GM18507 (cell line): ENCODE results near the gene STK35.
"Not testable (repeated sequence)": the region's sequence is repeated elsewhere in the genome, so short reads cannot be mapped to it uniquely, and the experiment has no call there.

Experiments
- DNase-seq: peaks from one replicate; pipeline ENCODE4 v3.0.0; 2011; ENCODE audit warnings: low read depth; ENCODE audit not compliant: insufficient read length; ENCODE audit errors: extremely low spot score
- FAIRE-seq: peaks from 2 replicates; lab custom pipeline; 2011; peaks lifted over from hg19 to GRCh38; lab: Jason Lieb, UNC

STK35 gene

DNA sequence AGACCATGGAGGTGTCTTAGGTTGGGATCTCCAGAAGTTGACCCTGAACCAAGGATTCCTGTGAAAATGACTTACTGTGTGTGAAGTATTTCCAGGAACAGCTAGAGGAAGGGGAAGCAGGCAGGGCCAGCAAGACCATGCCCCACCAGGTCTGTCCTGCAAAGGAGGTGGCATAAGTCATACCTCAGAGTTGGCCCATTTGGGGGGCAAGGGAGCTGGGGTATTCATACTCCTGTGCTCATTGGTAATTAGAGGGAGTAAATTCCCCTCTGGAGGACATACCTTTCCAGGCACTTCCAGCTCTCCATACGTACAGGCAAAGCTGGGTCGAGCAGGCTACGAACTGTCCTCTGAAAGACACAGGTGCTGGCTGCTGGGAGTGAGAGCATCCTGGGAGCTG lies 72.4 kb downstream of the STK35 start:
- DNase-seq (no peak), FAIRE-seq (no peak)

- DNase-seq (no peak), FAIRE-seq (no peak)
Measured at GRCh38 chr20:2176946-2177345, 75.3 kb downstream of the STK35 start.

DNA sequence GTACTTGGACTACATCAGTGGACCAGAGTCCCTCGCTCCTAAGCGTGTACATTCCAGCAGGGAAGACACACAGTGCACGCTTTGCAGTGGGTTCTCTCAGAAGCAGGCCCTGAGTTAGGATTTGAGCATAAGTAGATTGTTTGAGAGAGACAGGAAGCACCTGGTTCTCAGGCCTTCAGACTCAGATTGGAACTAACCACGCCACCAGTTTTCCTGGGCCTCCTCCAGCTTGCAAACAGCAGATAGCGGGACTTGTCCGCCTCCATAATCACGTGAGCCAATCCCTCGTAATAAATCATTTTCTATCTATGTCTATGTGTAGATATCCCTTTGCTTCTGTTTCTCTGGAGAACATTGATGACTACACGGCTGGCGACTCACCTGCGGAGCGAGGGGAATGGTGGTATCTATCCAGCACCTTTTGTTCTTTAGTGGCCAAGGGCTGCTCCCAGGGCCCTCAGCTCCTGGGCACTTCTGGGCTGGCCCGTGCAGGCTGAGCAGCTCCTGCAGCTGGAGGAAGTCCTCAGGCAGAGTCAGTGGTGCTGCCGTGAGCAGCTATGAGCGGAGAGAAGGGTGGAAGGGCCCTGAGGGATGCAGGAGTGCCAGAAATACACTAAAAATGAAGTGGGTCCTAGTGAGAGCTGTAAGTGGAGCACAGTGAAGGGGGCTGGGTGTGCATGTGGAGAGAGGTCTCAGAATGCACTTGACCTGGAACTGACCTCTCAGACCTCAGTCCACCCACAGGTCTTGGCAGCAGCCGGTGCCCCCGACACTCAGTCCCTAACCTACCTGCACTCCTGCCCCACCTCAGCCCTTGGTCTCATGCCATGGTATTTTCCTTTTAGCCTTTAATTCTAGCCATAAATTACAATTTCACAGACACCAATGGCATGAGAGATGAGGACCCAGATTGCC lies 76.9 kb downstream of the STK35 start:
- no peak for DNase-seq
- no peak for FAIRE-seq

- FAIRE-seq (no peak), DNase-seq (no peak)
Measured at GRCh38 chr20:2179233-2179580, 77.6 kb downstream of the STK35 start.

DNA sequence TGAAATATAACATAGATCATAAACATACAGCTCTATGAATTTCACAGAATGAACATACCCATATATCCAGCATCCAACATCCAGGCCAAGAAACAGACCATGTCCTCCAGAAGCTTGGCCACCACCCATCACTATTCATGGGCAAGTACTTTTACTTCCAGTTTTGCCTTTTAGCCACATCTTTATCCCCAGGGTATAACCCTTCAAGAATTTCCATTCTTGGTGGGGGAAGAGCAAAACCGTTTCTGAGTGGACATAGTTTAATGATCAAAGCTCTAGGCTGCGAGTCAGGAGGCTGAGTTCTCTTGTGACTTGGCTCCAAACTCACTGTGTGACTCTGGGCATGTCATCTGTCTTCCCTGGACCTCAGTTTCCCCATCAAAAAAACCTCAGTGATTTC lies 78.3 kb downstream of the STK35 start:
- DNase-seq (no peak), FAIRE-seq (no peak)

DNA sequence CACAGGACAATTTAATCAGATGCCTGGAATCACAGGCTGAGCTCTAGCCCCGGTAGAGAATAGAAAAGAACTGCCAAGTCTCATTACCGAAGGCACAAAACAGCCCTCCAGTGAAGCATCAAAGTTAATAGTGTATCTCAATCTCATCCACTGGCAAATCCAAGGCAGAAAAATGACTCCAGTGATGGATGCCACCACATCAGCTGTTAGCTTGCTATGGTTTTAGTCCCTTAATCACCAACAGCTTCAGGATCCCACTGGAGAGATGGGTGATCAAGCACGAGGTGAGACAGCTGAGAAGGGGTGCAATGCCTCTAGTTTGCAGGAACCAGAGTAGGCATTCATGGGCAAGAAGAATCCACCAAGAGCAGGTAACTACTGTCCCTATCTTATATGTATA lies 81.8 kb downstream of the STK35 start:
- DNase-seq (no peak), FAIRE-seq (no peak)

GRCh38 chr20:2184933-2185332 lies 83.3 kb downstream of the STK35 start:
- DNase-seq, FAIRE-seq: not testable (repeated sequence)

DNA sequence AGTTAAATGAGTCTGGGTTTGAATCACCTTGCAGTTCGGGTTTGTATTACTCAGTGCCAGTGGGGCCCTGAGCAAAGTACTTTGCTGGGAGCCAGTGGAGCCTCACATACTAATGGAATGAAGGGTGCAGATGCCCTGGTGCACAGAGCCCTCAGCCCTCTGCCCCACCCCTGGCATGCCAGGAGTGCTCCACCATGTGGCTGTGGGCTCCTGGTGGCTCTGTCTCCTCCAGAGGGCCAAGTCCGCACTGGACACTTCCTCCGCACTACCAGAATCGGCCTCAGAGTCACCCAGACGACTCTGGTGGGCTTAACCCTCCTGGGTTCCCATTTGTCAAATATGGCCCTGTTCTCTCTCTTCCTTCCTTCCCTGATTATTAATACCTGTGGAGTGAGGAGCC lies 94.0 kb downstream of the STK35 start:
- no peak for FAIRE-seq
- no peak for DNase-seq

DNA sequence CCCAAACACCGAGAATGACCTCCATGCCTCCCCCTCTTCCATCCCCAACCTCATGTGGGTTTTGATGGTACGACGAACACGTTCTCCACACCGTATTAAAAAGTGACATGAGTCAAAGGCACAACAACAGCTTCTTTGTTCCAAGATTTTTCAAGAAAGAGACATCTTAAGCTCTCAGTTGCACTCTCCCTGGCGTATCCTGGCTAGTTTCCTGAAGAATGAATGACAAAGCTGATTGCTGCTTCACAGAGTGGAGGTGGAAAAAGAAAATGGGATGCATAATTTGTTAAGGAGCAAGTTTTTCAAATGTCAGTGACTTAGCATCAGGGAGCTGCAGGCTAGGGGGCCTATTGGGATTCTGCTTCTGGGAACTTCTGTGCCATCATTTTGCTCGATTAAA lies 95.5 kb downstream of the STK35 start:
- FAIRE-seq = no peak
- no peak for DNase-seq
